ENCODE results near the gene PTPRT.

The PTPRT gene

GRCh38 chr20:42493001-42493400 is 696.7 kb downstream of the PTPRT start (continued):
- TF ChIP-seq IKZF3 (tag by site-specific recombination; IDR thresholded peaks at IDR 0.05), result no peak
- no peak for TF ChIP-seq ZNF785 (tag by site-specific recombination; IDR thresholded peaks at IDR 0.05)
- TF ChIP-seq ZNF510 (tag by site-specific recombination; IDR thresholded peaks at IDR 0.05; ENCODE audit: insufficient replicate concordance), result no peak
- TF ChIP-seq ZSCAN4 (tag by site-specific recombination; IDR thresholded peaks at IDR 0.05), result no peak

DNA sequence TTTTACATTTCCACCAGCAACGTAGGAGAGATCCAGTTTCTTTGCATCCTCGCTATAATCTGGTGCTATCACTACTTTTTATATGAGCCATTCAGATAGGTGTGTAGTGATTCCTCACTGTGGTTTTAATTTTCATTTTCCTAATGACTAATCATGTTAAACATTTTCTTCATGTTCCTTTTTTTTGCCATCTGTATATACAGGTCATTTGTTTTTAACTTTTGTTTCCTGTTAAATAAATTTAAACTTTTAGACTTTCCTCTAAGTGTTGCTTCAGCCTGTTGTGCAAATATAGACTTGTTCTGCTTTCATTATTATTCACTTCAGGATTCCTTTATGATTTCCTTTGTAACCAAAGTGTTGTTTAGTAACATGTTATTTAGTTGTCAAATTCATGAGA is 697.4 kb downstream of the PTPRT start:
- H3K4me1 ChIP-seq (ENCODE audit: control insufficient read depth, insufficient read depth, low read length), result no peaks in the 10 kb centered on the region
- ChIA-PET CTCF (interaction anchor here (1.3 kb wide), 1 partner anchor 8 kb away, joined by 4 read pairs; no protein-coding TSS in a partner anchor), POLR2A (no interaction called here)
- H3K36me3 ChIP-seq (ENCODE audit: control insufficient read depth in 2 of 2, insufficient read depth in 1 of 2, low read length in 2 of 2), result no peaks in the 10 kb centered on the region
- H3K27ac ChIP-seq (ENCODE audit: extremely low read depth, low read depth, low read length), result no peak overlapping the region
- no peaks in the 10 kb centered on the region for H3K9me3 ChIP-seq (ENCODE audit: control insufficient read depth, insufficient read depth, low read depth, low read length)
- TF ChIP-seq ZNF37A (tag by site-specific recombination; IDR thresholded peaks at IDR 0.05), result no peak
- TF ChIP-seq, protein P1, sequence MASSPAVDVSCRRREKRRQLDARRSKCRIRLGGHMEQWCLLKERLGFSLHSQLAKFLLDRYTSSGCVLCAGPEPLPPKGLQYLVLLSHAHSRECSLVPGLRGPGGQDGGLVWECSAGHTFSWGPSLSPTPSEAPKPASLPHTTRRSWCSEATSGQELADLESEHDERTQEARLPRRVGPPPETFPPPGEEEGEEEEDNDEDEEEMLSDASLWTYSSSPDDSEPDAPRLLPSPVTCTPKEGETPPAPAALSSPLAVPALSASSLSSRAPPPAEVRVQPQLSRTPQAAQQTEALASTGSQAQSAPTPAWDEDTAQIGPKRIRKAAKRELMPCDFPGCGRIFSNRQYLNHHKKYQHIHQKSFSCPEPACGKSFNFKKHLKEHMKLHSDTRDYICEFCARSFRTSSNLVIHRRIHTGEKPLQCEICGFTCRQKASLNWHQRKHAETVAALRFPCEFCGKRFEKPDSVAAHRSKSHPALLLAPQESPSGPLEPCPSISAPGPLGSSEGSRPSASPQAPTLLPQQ (tag by site-specific recombination; IDR thresholded peaks at IDR 0.05), result no peak
- TF ChIP-seq, protein P2, sequence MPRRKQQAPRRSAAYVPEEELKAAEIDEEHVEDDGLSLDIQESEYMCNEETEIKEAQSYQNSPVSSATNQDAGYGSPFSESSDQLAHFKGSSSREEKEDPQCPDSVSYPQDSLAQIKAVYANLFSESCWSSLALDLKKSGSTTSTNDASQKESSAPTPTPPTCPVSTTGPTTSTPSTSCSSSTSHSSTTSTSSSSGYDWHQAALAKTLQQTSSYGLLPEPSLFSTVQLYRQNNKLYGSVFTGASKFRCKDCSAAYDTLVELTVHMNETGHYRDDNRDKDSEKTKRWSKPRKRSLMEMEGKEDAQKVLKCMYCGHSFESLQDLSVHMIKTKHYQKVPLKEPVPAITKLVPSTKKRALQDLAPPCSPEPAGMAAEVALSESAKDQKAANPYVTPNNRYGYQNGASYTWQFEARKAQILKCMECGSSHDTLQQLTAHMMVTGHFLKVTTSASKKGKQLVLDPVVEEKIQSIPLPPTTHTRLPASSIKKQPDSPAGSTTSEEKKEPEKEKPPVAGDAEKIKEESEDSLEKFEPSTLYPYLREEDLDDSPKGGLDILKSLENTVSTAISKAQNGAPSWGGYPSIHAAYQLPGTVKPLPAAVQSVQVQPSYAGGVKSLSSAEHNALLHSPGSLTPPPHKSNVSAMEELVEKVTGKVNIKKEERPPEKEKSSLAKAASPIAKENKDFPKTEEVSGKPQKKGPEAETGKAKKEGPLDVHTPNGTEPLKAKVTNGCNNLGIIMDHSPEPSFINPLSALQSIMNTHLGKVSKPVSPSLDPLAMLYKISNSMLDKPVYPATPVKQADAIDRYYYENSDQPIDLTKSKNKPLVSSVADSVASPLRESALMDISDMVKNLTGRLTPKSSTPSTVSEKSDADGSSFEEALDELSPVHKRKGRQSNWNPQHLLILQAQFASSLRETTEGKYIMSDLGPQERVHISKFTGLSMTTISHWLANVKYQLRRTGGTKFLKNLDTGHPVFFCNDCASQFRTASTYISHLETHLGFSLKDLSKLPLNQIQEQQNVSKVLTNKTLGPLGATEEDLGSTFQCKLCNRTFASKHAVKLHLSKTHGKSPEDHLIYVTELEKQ (tag by site-specific recombination; IDR thresholded peaks at IDR 0.05; ENCODE audit: borderline replicate concordance), result no peak
- no peak for TF ChIP-seq ZNF398 (tag by site-specific recombination; IDR thresholded peaks at IDR 0.05)
- TF ChIP-seq SCRT2 (tag by site-specific recombination; IDR thresholded peaks at IDR 0.05), result no peak
- TF ChIP-seq ZFP3 (tag by site-specific recombination; IDR thresholded peaks at IDR 0.05; ENCODE audit: low read depth), result no peak
- TF ChIP-seq ZNF473 (tag by site-specific recombination; IDR thresholded peaks at IDR 0.05), result no peak
- TF ChIP-seq ZNF140 (tag by site-specific recombination; IDR thresholded peaks at IDR 0.05), result no peak
- no peak for TF ChIP-seq EGR2 (tag by site-specific recombination; IDR thresholded peaks at IDR 0.05; ENCODE audit: low read depth)
- TF ChIP-seq OVOL3 (tag by site-specific recombination; IDR thresholded peaks at IDR 0.05), result no peak
- TF ChIP-seq ZNF658 (tag by site-specific recombination; IDR thresholded peaks at IDR 0.05), result no peak
- TF ChIP-seq ZNF621 (tag by site-specific recombination; IDR thresholded peaks at IDR 0.05), result no peak
- no peak for TF ChIP-seq TCF7L2 (IDR thresholded peaks at IDR 0.05; ENCODE audit: borderline replicate concordance, low read depth, low read length)
- no peak for TF ChIP-seq ZSCAN30 (tag by site-specific recombination; IDR thresholded peaks at IDR 0.05)
- H3K4me3 ChIP-seq (ENCODE audit: low read depth, low read length), result no peak overlapping the region
